ENCODE data around the gene SCMH1. TPM values are rescaled to one million over a fixed set of nuclear protein-coding genes. Genes with fewer than 3 reads are reported as not detected.

The SCMH1 gene
- total and polyA plus RNA-seq, 4 donors = 6.6 to 12.8 (median 10.5) TPM

DNA sequence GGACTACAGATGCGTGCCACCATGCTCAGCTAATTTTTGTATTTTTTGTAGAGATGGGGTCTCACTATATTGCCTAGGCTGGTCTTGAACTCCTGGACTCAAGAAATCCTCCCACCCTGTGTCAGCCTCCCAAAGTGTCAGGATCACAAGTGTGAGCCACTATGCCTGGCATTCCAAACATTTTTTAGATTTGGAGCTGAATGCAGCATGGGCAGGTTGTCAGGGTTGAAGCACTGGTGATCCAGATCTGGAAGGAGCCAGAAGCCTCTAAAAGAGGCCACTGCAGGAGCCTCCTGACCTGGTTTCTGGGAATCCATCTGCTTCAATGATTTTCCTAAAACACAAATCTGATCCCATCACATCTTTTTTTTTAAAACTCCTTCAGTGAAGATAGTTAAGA lies 264.4 kb downstream of the SCMH1 start:
- no peaks in the 10 kb centered on the region for H3K27me3 ChIP-seq (ENCODE audit: control insufficient read depth in 4 of 4, insufficient read depth in 4 of 4, low read length in 3 of 4)
- H3K9me3 ChIP-seq (ENCODE audit: control insufficient read depth in 4 of 4, low read length in 3 of 4) = no peaks in the 10 kb centered on the region
- peaks cover 2 to 22% (median 14%) of the 10 kb centered on the region in 4 donors for H3K4me1 ChIP-seq (ENCODE audit: control insufficient read depth in 4 of 4, insufficient read depth in 4 of 4, low read length in 3 of 4)
- TF ChIP-seq, protein P1, sequence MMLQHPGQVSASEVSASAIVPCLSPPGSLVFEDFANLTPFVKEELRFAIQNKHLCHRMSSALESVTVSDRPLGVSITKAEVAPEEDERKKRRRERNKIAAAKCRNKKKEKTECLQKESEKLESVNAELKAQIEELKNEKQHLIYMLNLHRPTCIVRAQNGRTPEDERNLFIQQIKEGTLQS (IDR thresholded peaks at IDR 0.05) = no peak
- TF ChIP-seq FOXA2 (IDR thresholded peaks at IDR 0.05) (no peak), HNF4G (IDR thresholded peaks at IDR 0.05) (no peak), RXRA (IDR thresholded peaks at IDR 0.05) (no peak), HNF4A (conservative IDR thresholded peaks at IDR 0.05) (no peak), YY1 (IDR thresholded peaks at IDR 0.05) (no peak)
- no peaks in the 10 kb centered on the region for H3K36me3 ChIP-seq (ENCODE audit: control insufficient read depth in 4 of 4, insufficient read depth in 3 of 4, low read depth in 1 of 4, low read length in 3 of 4)
- no peak overlapping the region for H3K27ac ChIP-seq (ENCODE audit: low read depth in 1 of 2, low read length in 2 of 2)
- DNase-seq (ENCODE audit: low spot score) = no peak
- 98% methylated on average over 1 of the region's 1 CpG for WGBS
- no peak overlapping the region for H3K9ac ChIP-seq (ENCODE audit: low read depth in 1 of 2, low read length in 2 of 2)
- no peak overlapping the region for H3K4me3 ChIP-seq (ENCODE audit: low read depth in 1 of 3, low read length in 3 of 3)

Other genes with a start within 250 kb of the SCMH1 start
- gene SLFNL1, start 220.6 kb downstream of the SCMH1 start, total RNA-seq = under 1 TPM; 0.09 to 0.67 TPM
- under 1 TPM; 0.02 to 0.68 TPM for gene SLFNL1, start 220.6 kb downstream of the SCMH1 start, polyA plus RNA-seq
- under 1 TPM; 0.08 to 0.09 TPM for gene FOXO6, start 119.1 kb upstream of the SCMH1 start, total RNA-seq
- gene FOXO6, start 119.1 kb upstream of the SCMH1 start, polyA plus RNA-seq = under 1 TPM in 1 of 2 donors, not detected in 1; 0.02 TPM
- gene EDN2, start 242.4 kb upstream of the SCMH1 start, total RNA-seq = not detected
- gene EDN2, start 242.4 kb upstream of the SCMH1 start, polyA plus RNA-seq = under 1 TPM; 0.10 to 0.13 TPM